ENCODE measurements around the gene PILRA. TPM values are rescaled to one million over a fixed set of nuclear protein-coding genes. Genes with fewer than 3 reads are reported as not detected.

The PILRA gene
- total RNA-seq, 3 donors from 2014 or later = 4.3 to 9.9 (median 7.9) TPM

- Histone ChIP-seq H3K27ac (peak overlapping the region; percentile 76 to 99), H3K9me3 (no peaks in the 10 kb centered on the region), H3K4me1 (peaks cover 8 to 33% of the 10 kb centered on the region in 2 donors), H3K4me3 (no peak overlapping the region), H3K36me3 (no peaks in the 10 kb centered on the region), H3K27me3 (no peaks in the 10 kb centered on the region)
- intact Hi-C loops (cut with DNase I; ENCODE audit: low total_unique reads) = no loop called here
- no peak for DNase-seq (ENCODE audit: low spot score in 2 of 2)
- TF ChIP-seq, protein P1, sequence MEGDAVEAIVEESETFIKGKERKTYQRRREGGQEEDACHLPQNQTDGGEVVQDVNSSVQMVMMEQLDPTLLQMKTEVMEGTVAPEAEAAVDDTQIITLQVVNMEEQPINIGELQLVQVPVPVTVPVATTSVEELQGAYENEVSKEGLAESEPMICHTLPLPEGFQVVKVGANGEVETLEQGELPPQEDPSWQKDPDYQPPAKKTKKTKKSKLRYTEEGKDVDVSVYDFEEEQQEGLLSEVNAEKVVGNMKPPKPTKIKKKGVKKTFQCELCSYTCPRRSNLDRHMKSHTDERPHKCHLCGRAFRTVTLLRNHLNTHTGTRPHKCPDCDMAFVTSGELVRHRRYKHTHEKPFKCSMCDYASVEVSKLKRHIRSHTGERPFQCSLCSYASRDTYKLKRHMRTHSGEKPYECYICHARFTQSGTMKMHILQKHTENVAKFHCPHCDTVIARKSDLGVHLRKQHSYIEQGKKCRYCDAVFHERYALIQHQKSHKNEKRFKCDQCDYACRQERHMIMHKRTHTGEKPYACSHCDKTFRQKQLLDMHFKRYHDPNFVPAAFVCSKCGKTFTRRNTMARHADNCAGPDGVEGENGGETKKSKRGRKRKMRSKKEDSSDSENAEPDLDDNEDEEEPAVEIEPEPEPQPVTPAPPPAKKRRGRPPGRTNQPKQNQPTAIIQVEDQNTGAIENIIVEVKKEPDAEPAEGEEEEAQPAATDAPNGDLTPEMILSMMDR (IDR thresholded peaks at IDR 0.05) = no peak
- no peak for TF ChIP-seq POLR2A (IDR thresholded peaks at IDR 0.05)
- TF ChIP-seq POLR2AphosphoS5 (IDR thresholded peaks at IDR 0.05) = no peak
Observed at GRCh38 chr7:100433592-100434296, 60.5 kb downstream of the PILRA start.

DNA sequence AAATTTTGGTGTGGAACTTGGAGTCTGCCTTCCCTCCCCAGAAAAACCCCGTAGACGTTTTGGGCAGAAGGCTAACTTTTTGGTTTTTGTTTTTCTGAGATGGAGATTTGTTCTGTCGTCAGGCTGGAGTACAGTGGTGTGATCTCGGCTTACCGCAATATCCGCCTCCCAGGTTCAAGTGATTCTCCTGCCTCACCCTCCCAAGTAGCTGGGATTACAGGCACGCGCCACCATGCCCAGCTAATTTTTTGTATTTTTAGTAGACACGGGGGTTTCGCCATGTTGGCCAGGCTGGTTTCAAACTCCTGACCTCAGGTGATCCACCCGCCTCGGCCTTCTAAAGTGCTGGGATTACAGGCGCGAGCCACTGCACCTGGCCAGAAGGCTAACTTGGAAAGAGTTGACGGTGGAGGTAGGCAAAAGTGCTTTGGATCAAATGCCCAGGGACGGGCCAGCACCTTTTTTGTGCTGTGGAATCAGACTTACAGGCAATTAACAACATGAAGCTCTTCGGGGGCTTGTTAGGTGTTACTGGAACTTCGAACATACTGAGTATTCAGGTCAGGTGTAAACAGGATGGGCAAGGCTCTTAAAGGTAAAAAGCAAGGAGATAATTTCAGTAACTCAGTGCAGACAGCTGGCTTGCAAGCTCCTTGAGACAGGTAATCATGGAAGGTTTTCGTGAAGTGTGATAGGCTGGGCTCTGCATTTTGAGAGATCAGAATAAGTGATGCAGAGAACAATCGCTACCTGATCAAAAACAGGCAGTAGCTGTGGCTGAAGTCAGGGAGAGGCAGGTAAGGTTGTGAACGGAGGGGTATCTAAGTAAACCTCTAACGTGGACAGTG, 61.2 kb downstream of the PILRA start:
- intact Hi-C loops (cut with DNase I; ENCODE audit: low total_unique reads) = no loop called here
- Histone ChIP-seq H3K4me1 (peaks cover 8 to 33% of the 10 kb centered on the region in 2 donors), H3K9me3 (no peaks in the 10 kb centered on the region), H3K27me3 (no peaks in the 10 kb centered on the region), H3K36me3 (no peaks in the 10 kb centered on the region), H3K27ac (peak overlapping the region; percentile 96 to 100), H3K4me3 (peak overlapping the region in 2 of 3 donors; percentile 85 to 96)
- no peak for DNase-seq (ENCODE audit: low spot score in 2 of 2)
- no peak for TF ChIP-seq POLR2AphosphoS5 (IDR thresholded peaks at IDR 0.05)
- no peak for TF ChIP-seq POLR2A (IDR thresholded peaks at IDR 0.05)
- TF ChIP-seq, protein P1 (IDR thresholded peaks at IDR 0.05) = no peak

DNA sequence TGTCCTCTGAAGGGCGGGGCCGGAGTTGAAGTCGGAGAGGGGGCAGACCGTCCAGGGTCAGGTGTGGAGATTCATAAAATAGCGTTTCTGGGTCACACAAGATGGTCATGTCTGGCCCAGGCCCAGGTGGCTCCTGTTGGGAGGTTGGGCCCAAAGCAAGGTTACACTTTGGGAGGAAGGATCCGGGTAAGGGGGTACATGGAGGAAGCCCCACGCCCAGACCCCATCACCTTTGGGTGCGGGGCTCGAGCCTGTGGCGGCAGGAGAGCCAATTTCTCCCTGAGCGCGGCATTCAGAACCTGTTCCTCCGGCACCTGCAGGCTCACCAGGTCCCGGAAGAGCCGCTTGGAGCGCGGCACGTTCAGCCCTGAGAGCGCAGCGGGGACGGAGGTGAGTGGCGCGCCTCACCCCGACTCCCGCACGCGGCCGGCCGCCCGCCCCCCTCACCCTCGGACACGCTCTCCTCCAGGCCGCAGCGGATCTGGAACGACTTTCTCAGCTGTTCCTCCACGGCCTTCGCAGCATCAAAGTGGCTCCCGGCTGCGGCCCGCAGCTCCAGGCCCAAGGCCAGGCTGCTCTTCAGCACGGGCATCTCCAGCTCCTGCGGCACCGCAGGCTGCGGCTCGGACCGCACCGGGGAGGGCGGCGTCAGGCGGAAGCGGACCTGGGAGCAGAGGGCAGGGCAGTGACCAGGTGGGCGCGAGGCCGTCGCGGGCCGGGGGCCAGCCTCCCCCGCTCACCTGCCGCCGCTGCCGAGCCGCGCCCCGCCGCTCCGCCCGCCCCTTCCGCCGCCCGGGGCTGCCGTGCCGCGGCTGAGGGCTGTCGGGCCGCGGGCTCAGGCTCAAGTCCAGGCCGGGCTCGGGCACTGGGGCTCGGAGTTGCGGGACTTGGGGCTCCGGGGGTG, 62.4 kb downstream of the PILRA start:
- H3K4me1 ChIP-seq = peaks cover 8 to 32% of the 10 kb centered on the region in 2 donors
- peak overlapping the region; percentile 96 to 100 for H3K27ac ChIP-seq
- H3K9me3 ChIP-seq = no peaks in the 10 kb centered on the region
- DNase-seq (ENCODE audit: low spot score in 2 of 2) = peak in 1 of 2 donors; percentile 56
- TF ChIP-seq, protein P1 (IDR thresholded peaks at IDR 0.05) = peak in 2 of 3 donors; percentile 9 to 10
- TF ChIP-seq POLR2A (IDR thresholded peaks at IDR 0.05) = no peak
- TF ChIP-seq POLR2AphosphoS5 (IDR thresholded peaks at IDR 0.05) = peak in 2 of 3 donors; percentile 11 to 13
- no peaks in the 10 kb centered on the region for H3K27me3 ChIP-seq
- no peaks in the 10 kb centered on the region for H3K36me3 ChIP-seq
- intact Hi-C loops (cut with DNase I; ENCODE audit: low total_unique reads) = no loop called here
- peak overlapping the region; percentile 81 to 96 (median 85) for H3K4me3 ChIP-seq

- TF ChIP-seq, protein P1 (IDR thresholded peaks at IDR 0.05) = no peak
- TF ChIP-seq POLR2A (IDR thresholded peaks at IDR 0.05) (no peak), POLR2AphosphoS5 (IDR thresholded peaks at IDR 0.05) (no peak)
- Histone ChIP-seq H3K9me3 (no peaks in the 10 kb centered on the region), H3K36me3 (no peaks in the 10 kb centered on the region), H3K4me1 (peaks cover 0 to 19% of the 10 kb centered on the region in 2 donors), H3K27ac (peak overlapping the region; percentile 96 to 100), H3K4me3 (peak overlapping the region in 2 of 3 donors; percentile 85 to 96), H3K27me3 (no peaks in the 10 kb centered on the region)
- intact Hi-C loops (cut with DNase I; ENCODE audit: low total_unique reads) = no loop called here
- DNase-seq (ENCODE audit: low spot score in 2 of 2) = no peak
Observed at GRCh38 chr7:100437150-100438100, 64.1 kb downstream of the PILRA start.
